ENCODE results near the gene DNAH1. TPM values are rescaled to one million over a fixed set of nuclear protein-coding genes. Genes with fewer than 3 reads are reported as not detected.

DNAH1 gene
- total and polyA plus RNA-seq, 4 donors, result 0.88 to 24.1 (median 10.8) TPM

- Histone ChIP-seq H3K27me3 (ENCODE audit: control insufficient read depth in 1 of 2, insufficient read depth in 2 of 2, low read length in 1 of 2) (no peaks in the 10 kb centered on the region), H3K36me3 (ENCODE audit: control insufficient read depth in 1 of 2, insufficient read depth in 2 of 2, low read length in 1 of 2) (no peaks in the 10 kb centered on the region), H3K4me1 (ENCODE audit: control insufficient read depth in 1 of 2, insufficient read depth in 2 of 2, low read length in 2 of 2) (no peaks in the 10 kb centered on the region), H3K4me3 (ENCODE audit: low read length in 2 of 2) (no peak overlapping the region), H3K9me3 (ENCODE audit: control insufficient read depth, low read length) (no peaks in the 10 kb centered on the region), H3K27ac (ENCODE audit: low read depth in 1 of 2, low read length in 2 of 2) (no peak overlapping the region)
- WGBS, 2 donors, result 89 to 98% methylated on average over 6 of the region's 6 CpGs
- intact Hi-C loops (cut with DNase I), result no loop called here
- DNase-seq, result peak in 1 of 2 donors; percentile 16
- ATAC-seq (ENCODE audit: low FRiP score), result no peak
These were observed 116.1 kb downstream of the DNAH1 start for GRCh38 chr3:52432225-52432624.

- H3K27ac ChIP-seq (ENCODE audit: low read depth in 1 of 2, low read length in 2 of 2), result no peak overlapping the region
- H3K36me3 ChIP-seq (ENCODE audit: control insufficient read depth in 1 of 2, insufficient read depth in 2 of 2, low read length in 1 of 2), result no peaks in the 10 kb centered on the region
- DNase-seq (peak in 1 of 2 donors; percentile 27), ATAC-seq (ENCODE audit: low FRiP score) (no peak)
- H3K27me3 ChIP-seq (ENCODE audit: control insufficient read depth in 1 of 2, insufficient read depth in 2 of 2, low read length in 1 of 2), result no peaks in the 10 kb centered on the region
- H3K4me1 ChIP-seq (ENCODE audit: control insufficient read depth in 1 of 2, insufficient read depth in 2 of 2, low read length in 2 of 2), result no peaks in the 10 kb centered on the region
- intact Hi-C loops (cut with DNase I), result no loop called here
- 65 to 69% methylated on average over 4 of the region's 4 CpGs for WGBS, 2 donors
- H3K4me3 ChIP-seq (ENCODE audit: low read length in 2 of 2), result no peak overlapping the region
- no peaks in the 10 kb centered on the region for H3K9me3 ChIP-seq (ENCODE audit: control insufficient read depth, low read length)
These were observed 116.6 kb downstream of the DNAH1 start for GRCh38 chr3:52432691-52433141.

- 81 to 85% methylated on average over 10 of the region's 10 CpGs for WGBS, 2 donors
- no peak overlapping the region for H3K4me3 ChIP-seq (ENCODE audit: low read length in 2 of 2)
- no peaks in the 10 kb centered on the region for H3K27me3 ChIP-seq (ENCODE audit: control insufficient read depth in 1 of 2, insufficient read depth in 2 of 2, low read length in 1 of 2)
- H3K9me3 ChIP-seq (ENCODE audit: control insufficient read depth, low read length), result no peaks in the 10 kb centered on the region
- intact Hi-C loops (cut with DNase I), result no loop called here
- peak in 1 of 2 donors; percentile 12 for DNase-seq
- H3K27ac ChIP-seq (ENCODE audit: low read depth in 1 of 2, low read length in 2 of 2), result no peak overlapping the region
- no peaks in the 10 kb centered on the region for H3K4me1 ChIP-seq (ENCODE audit: control insufficient read depth in 1 of 2, insufficient read depth in 2 of 2, low read length in 2 of 2)
- H3K36me3 ChIP-seq (ENCODE audit: control insufficient read depth in 1 of 2, insufficient read depth in 2 of 2, low read length in 1 of 2), result no peaks in the 10 kb centered on the region
- no peak for ATAC-seq (ENCODE audit: low FRiP score)
These were observed 117.3 kb downstream of the DNAH1 start for GRCh38 chr3:52433328-52433995.

- no peaks in the 10 kb centered on the region for H3K4me1 ChIP-seq (ENCODE audit: control insufficient read depth in 1 of 2, insufficient read depth in 2 of 2, low read length in 2 of 2)
These were observed 117.9 kb downstream of the DNAH1 start for GRCh38 chr3:52433996-52434479.

GRCh38 chr3:52434491-52435115, 118.5 kb downstream of the DNAH1 start:
- no peak overlapping the region for H3K27ac ChIP-seq (ENCODE audit: low read depth in 1 of 2, low read length in 2 of 2)
- intact Hi-C loops (cut with DNase I), result no loop called here
- peak; percentile 37 to 41 for DNase-seq
- no peak overlapping the region for H3K4me3 ChIP-seq (ENCODE audit: low read length in 2 of 2)
- no peak for ATAC-seq (ENCODE audit: low FRiP score)
- WGBS, 2 donors, result 91 to 95% methylated on average over 9 of the region's 9 CpGs
- no peaks in the 10 kb centered on the region for H3K27me3 ChIP-seq (ENCODE audit: control insufficient read depth in 1 of 2, insufficient read depth in 2 of 2, low read length in 1 of 2)
- no peaks in the 10 kb centered on the region for H3K4me1 ChIP-seq (ENCODE audit: control insufficient read depth in 1 of 2, insufficient read depth in 2 of 2, low read length in 2 of 2)
- no peaks in the 10 kb centered on the region for H3K36me3 ChIP-seq (ENCODE audit: control insufficient read depth in 1 of 2, insufficient read depth in 2 of 2, low read length in 1 of 2)
- H3K9me3 ChIP-seq (ENCODE audit: control insufficient read depth, low read length), result no peaks in the 10 kb centered on the region

More at GRCh38 chr3:52433996-52434479, 117.9 kb downstream of the DNAH1 start:
- intact Hi-C loops (cut with DNase I), result no loop called here
- H3K27me3 ChIP-seq (ENCODE audit: control insufficient read depth in 1 of 2, insufficient read depth in 2 of 2, low read length in 1 of 2), result no peaks in the 10 kb centered on the region
- 92 to 93% methylated on average over 6 of the region's 6 CpGs for WGBS, 2 donors
- no peaks in the 10 kb centered on the region for H3K9me3 ChIP-seq (ENCODE audit: control insufficient read depth, low read length)
- DNase-seq, result peak in 1 of 2 donors; percentile 24
- H3K36me3 ChIP-seq (ENCODE audit: control insufficient read depth in 1 of 2, insufficient read depth in 2 of 2, low read length in 1 of 2), result no peaks in the 10 kb centered on the region
- H3K4me3 ChIP-seq (ENCODE audit: low read length in 2 of 2), result no peak overlapping the region
- ATAC-seq (ENCODE audit: low FRiP score), result no peak
- no peak overlapping the region for H3K27ac ChIP-seq (ENCODE audit: low read depth in 1 of 2, low read length in 2 of 2)

DNA sequence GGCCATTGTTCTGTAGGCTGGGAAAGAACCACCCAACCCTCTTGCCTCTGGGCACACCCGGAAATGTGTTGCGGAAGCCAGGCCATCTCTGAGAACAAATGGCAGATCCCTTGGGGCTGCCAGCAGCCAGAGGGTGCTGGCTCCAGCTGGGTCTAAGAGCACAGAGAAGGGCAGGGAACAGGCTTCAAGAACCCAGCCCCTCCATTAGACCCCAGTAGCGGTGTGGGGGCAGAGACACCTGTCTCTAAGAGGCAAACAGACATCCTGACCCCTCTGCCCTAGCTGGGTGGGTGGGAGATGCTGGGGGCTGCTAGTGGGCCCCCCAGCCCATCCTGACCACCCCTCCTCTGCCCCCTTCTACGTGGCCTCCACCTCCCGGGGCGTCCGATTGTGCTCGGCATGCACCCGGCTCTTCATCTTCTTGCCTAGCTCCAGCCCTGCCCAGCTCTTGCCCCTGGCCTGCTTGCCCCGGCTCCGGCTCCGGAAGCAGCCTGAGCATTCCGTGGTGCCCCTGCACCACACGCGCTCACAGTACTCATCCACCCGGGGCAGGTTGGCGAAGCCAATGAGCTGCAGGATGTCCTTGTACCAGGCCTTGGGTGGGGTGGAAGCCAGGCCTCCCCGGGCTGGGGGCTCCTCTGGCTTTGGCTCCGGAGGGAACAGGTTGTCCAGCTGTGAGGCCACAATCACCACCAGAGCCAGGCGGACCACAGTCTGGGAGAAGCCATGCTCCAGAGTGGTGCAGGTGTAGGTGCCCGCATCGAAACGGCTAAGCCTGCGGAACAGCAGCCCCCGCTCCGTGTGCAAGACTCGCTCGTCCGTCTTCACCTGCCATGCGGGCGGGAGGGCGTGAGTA, 119.4 kb downstream of the DNAH1 start:
- intact Hi-C loops (cut with DNase I), result no loop called here
- Histone ChIP-seq H3K4me1 (ENCODE audit: control insufficient read depth in 1 of 2, insufficient read depth in 2 of 2, low read length in 2 of 2) (no peaks in the 10 kb centered on the region), H3K9me3 (ENCODE audit: control insufficient read depth, low read length) (no peaks in the 10 kb centered on the region), H3K27ac (ENCODE audit: low read depth in 1 of 2, low read length in 2 of 2) (no peak overlapping the region), H3K27me3 (ENCODE audit: control insufficient read depth in 1 of 2, insufficient read depth in 2 of 2, low read length in 1 of 2) (no peaks in the 10 kb centered on the region), H3K4me3 (ENCODE audit: low read length in 2 of 2) (no peak overlapping the region), H3K36me3 (ENCODE audit: control insufficient read depth in 1 of 2, insufficient read depth in 2 of 2, low read length in 1 of 2) (no peaks in the 10 kb centered on the region)
- 92 to 94% methylated on average over 26 to 32 of the region's 32 CpGs for WGBS, 2 donors
- ATAC-seq (ENCODE audit: low FRiP score) (no peak), DNase-seq (peak in 1 of 2 donors; percentile 34)

DNA sequence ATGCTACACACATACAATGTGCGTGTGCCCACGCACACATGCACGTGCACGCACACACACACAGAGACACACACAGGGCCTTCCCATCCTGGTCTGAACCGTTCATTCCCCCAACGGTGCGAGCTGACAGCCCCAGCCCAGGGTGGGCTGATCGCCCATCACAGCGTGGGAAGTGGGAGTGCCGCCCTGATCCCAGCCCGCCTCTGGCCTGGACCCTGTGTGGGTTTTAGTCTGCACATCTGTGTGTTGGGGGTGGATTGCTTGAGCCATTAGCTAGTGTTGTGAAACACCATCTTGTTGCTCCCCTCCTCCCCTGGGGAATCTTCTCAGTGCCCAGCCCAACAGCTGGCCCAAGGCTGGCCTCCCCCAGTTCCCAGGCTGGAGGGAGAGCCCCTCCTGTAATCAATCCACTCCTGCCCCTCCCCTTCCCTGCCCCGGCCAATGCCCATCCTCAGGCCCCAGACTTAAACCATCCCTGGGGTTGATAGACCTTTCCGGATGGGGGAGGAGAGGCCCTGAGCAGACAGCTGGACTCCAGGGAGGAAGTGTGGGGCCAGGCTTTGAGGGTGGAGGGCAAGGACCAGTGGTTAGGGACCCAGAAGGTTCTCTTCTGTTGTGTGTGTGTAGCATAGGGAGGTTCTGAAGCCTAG, 120.5 kb downstream of the DNAH1 start:
- Histone ChIP-seq H3K4me1 (ENCODE audit: control insufficient read depth in 1 of 2, insufficient read depth in 2 of 2, low read length in 2 of 2) (no peaks in the 10 kb centered on the region), H3K9me3 (ENCODE audit: control insufficient read depth, low read length) (no peaks in the 10 kb centered on the region), H3K27me3 (ENCODE audit: control insufficient read depth in 1 of 2, insufficient read depth in 2 of 2, low read length in 1 of 2) (no peaks in the 10 kb centered on the region), H3K36me3 (ENCODE audit: control insufficient read depth in 1 of 2, insufficient read depth in 2 of 2, low read length in 1 of 2) (no peaks in the 10 kb centered on the region), H3K4me3 (ENCODE audit: low read length in 2 of 2) (no peak overlapping the region), H3K27ac (ENCODE audit: low read depth in 1 of 2, low read length in 2 of 2) (no peak overlapping the region)
- 91 to 93% methylated on average over 13 of the region's 13 CpGs for WGBS, 2 donors
- intact Hi-C loops (cut with DNase I), result no loop called here
- DNase-seq (peak in 1 of 2 donors; percentile 43), ATAC-seq (ENCODE audit: low FRiP score) (no peak)

DNA sequence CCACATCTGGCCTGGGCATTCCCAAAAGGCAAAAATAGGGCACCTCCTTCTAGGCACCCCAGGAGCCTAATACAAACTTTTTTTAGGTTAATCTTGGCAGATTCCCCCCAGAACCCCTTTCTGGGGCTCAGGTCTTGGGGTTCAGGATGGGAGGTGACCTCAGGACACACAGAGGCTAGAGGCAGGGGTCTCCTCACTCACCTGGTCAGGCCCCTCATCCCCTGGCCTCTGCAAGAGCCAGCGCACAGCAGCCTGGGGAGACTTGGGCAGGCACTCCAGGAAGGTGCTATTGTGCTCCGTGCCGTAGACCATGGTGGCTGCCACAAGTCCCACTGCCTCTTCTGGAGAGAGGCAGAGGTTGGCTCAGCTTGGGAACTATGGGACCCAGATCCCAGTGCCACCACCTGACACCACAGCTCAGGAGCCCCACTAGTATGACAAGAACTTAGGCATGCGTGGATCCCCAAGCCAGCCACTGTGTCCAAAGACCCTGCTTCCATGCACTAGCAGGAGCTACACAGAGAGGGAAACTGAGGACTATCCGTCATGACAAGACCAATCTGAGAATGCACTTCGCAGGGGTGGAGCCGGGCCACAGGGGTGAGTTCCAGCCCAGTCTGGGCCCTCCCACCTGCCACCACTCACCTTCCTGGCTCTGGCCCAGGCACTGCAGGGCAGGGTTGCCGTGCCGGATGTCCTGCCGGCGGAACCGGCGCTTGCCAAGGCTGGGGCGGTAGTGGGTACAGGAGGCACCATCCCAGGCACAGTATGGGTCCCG, 121.4 kb downstream of the DNAH1 start:
- DNase-seq (peak; percentile 33 to 73), ATAC-seq (ENCODE audit: low FRiP score) (no peak)
- Histone ChIP-seq H3K27ac (ENCODE audit: low read depth in 1 of 2, low read length in 2 of 2) (no peak overlapping the region), H3K27me3 (ENCODE audit: control insufficient read depth in 1 of 2, insufficient read depth in 2 of 2, low read length in 1 of 2) (no peaks in the 10 kb centered on the region), H3K4me1 (ENCODE audit: control insufficient read depth in 1 of 2, insufficient read depth in 2 of 2, low read length in 2 of 2) (no peaks in the 10 kb centered on the region), H3K36me3 (ENCODE audit: control insufficient read depth in 1 of 2, insufficient read depth in 2 of 2, low read length in 1 of 2) (no peaks in the 10 kb centered on the region), H3K9me3 (ENCODE audit: control insufficient read depth, low read length) (no peaks in the 10 kb centered on the region), H3K4me3 (ENCODE audit: low read length in 2 of 2) (no peak overlapping the region)
- WGBS, 2 donors, result 95 to 98% methylated on average over 15 of the region's 15 CpGs
- intact Hi-C loops (cut with DNase I), result no loop called here

Measured in aorta (tissue), 5 donors.